NCI-H524 treated with DMSO at 0.1 percent for 48 hours (cell line): ENCODE data around the gene RINL.
A peak's percentile ranks its signal among the peaks of the same experiment; 100 is the strongest.

Experiments
- DNase-seq: peaks from one replicate; lab custom pipeline; 2025; lab: John Stamatoyannopoulos, UW

RINL gene

DNA sequence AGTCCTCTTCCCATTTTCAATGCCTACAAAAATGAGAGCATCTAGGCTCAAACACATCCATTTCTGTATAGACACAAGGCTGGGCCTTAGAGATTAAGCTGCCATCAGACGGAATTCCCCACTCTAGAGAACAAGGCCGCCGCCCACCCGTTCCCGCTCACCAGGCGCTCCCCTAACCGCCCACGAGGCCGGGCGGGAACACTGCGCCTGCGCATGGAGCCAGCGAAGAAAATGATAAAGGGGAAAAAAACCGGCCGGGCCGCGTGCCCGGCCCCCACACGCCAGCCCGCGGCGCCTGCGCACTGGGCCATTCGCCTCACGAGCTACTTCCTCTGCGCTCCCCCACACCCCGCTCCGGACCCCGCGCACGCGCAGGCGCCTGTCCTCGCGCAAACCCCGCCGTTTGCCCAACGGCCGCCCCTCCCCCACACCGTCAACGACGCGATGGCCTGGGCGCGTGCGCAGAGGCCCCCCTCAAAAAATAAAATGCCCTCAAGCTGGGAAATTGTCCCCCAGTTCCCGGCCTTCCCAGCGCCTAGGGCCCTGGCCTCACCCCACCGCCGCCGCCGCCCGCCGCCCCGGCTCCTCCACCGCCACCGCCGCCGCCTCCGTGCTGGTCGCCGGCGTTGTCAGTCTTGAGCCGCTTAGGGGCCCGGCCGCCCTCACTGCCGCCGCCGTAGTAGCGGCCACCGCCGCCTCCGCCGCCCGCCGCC is 28.8 kb downstream of the RINL start:
- peak; percentile 82 for DNase-seq

DNA sequence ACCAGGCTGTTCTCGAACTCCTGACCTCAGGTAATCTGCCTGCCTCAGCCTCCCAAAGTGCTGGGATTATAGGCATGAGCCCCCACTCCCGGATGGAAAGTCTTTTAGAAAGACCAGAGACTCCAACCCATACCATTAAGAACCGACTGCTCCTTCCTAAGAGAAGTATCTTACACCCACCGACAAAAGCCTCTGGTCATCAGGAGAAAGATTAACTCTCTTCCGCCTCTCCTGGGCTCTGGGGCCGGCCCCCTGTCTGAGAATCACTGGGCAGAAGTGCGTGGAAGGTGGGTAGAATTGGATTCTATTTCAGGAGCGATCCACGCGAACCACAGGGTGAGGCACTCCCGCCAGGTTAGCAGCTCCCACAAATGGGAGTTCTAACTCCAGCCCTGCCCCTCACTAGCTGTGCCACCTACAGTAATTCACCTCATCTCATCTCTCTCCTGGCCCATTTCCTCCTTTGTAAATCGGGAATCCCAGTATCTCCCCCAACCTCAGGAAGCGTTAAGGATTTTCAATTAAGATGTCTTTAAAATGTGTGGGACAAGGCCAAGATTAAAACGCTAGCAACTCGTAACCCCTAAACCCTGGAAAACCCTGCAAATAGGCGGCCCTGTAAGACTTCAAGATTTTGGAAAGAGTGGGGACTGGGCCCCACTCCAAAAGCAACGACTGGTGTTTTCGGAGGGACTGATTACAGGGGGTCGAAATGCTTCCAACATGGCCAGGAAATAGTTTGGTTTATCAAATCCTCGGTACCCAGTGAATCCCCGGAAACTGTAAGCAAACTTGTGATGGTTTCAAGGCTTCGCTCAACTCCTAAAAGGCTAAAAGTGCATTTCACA is 29.6 kb downstream of the RINL start:
- DNase-seq, result no peak

DNA sequence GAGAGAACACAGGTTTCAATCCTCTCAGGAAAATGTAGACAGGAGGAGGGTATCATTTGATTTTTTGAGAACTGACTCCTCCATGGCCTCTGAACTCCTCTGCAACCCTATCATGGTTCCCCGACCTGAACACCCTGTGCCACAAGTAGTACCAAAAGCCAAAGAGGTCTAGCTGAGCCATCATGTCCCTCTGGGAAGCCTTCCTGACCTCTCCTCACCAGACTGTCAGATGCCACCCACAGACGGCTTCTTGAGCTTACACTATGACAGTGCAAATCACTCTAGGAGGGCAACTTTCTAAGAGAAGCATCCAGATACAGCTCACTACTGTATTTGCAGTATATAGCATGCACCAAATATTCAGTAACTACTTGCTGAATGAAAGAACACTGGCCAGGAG is 32.0 kb downstream of the RINL start:
- DNase-seq, result no peak

DNA sequence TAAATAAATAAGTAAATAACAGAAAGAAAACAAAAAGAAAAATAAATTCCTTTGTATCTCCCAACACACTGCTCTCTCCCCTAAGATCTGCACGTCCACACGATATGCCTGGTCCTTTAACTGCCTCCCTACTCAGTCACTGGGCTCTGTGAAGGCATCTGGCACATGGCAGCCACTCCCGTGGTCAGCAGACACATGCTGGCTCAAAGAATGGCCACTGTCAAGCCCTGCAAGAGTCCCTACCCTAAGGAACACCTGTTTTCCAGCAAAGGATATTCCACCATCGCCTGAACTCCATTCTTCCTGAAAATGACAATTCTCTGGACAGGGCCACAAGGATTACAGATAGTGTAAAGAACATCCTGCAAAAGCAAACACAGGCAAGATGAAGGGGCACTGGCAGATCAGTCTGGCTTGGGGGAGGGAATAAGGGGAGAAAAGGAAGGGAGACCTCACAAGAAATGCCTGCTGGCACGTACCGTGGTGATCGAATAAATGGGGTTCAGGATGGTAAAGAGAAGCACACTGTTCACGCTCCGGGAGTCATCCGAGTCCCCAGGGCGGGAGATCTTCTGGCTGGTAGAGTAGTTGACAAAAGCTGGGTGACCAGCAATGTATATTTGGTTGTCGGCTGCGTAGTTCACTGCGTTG is 32.6 kb downstream of the RINL start:
- DNase-seq, result no peak

DNA sequence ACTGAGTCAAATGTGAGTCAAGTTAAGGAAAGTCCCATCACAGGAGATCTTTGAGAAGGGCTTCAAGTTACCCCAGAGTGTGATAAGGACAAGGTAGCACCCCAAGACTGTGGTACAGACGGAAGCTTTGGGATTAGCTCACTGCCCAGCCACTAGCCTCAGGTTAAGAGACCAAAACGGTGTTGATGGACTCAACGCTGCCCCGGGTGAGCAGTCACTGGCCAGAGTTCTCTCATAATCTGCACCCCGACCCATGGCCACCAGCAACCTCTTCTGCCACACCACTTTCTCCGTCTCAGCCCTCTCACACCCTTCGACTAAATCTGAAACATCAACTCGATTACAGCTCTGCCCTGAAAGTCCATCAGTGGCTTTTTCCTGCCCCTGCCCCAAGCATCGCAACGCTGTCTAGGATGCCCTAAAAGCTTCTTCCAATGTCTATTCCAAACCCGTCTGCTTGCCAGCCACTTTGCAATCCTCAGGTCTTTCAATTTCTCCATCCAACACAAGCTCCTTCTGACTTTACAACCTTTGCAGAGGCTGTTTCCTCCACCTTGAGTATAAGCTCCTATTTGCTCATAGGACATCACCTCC is 33.9 kb downstream of the RINL start:
- no peak for DNase-seq

DNA sequence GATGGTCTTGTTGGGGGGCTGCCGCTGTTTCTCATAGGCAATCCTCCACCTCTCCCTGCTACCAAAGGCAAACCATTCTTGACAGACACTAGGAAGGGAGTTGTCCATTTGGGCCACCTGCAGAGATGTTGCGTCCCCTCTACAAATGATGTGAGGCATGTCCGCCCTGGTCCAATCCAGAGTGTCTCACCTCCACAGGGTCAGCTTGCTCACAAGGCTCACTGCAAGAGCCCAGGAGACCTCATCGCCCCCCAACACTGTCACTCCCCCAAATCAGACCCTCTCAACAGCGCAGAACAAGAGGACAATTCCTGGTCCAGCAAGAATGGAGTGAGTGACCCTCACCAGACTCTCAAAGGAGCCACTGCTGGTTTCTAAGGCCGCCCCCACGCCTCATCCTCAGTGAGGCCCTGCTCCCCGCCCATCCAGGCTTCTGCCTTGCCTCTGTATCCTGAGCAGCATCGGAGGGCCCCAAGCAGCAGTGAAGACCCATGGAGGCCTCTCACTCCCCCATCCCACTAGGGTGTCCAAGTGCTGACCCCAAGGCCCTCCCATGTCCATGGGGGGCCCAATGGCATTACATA is 34.8 kb downstream of the RINL start:
- no peak for DNase-seq

DNA sequence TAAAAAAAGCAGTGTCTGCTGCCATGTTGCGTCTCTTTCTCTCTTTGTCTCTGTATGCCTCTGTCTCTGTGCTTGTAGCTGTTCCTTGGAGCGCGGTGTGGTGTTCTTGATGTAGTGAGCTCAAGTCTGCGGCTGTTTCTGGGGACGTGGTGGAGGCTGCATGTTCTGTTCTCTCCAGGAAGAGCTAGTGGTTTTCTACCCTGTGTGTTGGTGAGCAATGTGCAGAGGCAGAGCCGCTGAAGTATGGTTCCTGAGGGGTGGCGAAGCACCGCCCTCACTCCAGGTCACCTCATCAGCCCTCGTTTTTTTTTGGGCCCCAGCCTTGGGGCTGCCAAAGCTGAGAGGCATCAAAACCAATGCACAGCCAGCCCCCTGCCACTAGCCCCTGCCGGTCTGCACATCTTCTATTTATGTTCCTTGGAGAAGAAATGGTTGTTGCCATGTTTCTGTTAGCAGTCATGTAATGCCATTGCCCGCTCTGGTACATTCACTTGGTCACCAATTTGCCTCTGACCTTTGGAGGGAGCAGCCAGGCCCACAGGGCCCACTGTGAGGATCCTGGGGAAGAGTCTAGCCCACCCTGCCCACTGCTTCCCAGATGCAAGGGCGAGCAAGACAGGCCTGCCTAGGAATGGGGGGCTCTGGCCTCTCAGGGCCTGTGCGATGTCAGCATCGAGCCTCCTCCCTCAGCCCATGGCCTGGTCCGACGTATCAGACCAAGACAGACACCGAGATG is 35.5 kb downstream of the RINL start:
- no peak for DNase-seq

DNA sequence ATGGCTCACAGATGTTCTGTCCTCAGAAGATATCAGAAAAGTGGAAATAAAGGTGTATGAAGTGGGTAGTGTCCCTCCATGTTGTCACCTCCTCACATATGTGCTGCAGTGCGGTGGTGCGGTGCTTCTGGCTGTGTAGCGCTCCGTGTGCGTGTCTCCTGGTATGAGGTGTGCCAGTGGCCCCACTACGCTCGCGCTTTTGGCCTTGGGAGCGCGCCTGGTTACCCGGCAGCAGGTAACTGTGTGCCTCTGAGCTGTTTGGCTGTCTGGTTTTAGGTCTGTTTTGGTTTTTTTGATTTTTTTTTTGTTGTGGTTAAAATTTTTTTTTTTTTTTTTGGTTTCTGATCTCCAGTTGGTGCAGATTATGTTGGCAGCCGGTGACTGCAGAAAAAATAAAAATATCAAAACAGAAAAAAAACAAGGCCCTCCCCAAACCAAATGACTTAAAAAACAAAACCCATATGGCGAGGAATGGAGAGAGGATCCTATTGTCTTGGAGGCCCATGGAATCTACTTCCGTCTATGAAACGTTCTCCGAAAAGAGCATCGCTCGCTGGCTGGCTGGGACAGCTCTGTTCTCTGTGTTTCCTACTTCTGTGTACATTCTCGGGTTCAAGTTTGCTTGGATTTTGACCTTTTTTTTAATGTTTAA is 36.2 kb downstream of the RINL start:
- no peak for DNase-seq

DNA sequence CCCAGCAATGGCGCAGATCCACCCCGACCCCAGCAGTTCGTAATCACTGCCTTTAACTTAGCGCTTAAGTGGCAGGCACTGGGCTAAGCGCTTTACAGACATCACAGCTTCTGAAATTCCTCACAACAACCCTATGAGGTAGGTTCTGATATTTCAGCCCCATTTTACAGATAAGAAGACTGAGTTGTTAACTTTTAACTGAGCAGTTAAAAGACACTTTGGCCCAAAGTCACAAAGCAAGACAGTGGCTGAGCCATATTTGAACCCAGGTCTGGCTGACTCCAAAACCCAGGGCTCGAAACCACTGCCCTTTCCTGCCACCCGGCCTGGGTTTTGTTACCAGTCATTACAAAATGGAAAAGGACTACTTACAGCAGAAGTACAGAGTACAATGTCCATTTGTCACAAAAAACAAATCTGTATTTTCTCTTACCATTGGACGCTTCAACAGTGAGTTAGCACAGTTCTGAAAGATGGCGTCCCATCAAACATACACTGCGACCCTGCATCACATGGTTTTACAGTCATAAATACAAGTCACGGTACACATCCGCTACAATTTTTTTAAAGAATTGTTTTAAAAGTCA is 36.8 kb downstream of the RINL start:
- DNase-seq, result no peak

DNA sequence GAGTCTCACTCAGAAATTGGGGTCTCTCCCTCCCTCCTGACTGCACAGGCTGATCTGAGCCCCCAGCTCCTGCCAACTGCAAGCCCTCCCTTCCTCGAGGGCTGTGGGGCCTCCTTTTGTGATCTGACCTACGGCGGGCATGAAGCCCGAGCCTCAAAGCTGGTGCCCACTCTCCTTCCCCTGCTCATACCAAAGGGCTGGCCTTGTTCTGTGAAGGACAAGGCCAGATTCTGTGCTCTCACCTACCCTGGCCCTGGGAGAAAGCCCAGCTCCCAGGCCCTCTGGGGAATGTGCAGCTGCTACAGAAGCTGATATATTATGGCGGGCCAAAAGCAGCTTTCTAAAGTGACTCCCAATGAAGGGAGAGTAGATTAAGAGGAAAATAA is 37.5 kb downstream of the RINL start:
- no peak for DNase-seq

DNA sequence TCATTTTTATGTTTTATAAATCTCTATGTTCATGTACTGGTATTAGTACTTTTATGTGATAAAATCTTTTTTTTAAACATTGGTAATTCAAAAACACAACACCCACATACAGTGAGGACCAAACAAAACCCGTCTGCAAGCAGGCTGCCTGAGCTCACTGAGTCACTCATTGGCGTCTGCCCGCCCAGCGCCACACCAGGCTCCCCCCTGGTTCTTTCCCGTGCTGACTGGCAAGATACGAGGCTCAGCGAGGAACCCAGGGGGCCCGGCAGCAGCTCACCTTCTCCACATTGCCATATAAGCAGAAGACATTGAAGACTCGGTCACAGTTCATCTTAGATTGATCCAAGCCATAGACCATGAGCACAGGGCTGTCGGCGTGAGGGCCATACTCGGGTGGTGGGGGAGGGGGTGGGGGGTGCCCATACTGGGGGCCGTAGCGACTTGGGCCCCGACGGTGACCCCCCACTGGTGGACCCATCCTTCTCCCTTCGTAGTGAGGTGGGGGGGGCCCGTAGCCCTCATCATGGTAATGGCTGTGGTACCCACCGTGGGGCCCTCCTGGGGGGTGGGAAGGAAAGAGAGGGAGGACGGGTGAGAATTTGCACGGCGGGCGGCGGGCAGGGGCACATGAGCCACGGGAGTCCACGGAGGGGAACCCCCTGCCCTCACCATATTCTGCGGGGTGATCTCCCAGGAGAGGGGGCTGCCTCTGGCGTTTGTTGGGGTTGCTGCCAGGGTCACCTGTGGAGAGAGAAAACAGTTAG is 38.1 kb downstream of the RINL start:
- no peak for DNase-seq

DNA sequence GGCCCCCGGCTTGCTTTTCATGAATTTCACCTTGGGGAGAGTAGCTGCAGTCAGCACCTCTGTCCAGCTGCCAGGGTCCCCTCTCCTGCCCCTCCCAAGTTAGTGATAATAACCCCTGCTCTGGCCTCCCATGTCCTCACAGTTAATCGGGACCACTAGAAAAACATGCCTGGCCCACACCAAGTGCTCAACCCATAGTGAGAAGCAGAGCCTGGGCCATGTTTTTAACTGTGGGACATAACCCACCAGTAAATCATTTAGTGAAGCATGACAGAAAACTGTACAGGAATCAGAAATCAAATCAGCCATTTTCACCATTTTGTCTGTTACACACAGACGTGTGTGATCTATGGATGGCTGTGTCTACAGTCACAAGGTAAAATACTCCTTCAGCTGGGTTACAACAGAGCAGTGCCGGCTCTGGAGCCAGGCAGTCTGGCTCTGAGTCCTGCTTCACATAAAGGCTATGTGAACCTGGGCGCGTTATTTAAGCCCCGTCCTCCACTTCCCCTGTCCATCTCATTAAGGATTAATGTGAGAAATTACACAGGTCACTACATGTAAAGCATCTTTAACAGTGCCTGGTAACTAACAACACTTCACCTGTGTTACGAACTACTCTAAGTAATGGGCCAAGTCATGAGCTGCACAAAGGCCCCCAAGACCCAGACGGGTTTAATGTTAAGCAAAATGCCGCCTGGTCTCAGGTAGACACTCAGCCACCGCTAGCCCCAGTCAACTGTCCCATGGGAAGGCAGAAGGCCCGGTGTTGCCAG is 38.9 kb downstream of the RINL start:
- DNase-seq, result no peak

DNA sequence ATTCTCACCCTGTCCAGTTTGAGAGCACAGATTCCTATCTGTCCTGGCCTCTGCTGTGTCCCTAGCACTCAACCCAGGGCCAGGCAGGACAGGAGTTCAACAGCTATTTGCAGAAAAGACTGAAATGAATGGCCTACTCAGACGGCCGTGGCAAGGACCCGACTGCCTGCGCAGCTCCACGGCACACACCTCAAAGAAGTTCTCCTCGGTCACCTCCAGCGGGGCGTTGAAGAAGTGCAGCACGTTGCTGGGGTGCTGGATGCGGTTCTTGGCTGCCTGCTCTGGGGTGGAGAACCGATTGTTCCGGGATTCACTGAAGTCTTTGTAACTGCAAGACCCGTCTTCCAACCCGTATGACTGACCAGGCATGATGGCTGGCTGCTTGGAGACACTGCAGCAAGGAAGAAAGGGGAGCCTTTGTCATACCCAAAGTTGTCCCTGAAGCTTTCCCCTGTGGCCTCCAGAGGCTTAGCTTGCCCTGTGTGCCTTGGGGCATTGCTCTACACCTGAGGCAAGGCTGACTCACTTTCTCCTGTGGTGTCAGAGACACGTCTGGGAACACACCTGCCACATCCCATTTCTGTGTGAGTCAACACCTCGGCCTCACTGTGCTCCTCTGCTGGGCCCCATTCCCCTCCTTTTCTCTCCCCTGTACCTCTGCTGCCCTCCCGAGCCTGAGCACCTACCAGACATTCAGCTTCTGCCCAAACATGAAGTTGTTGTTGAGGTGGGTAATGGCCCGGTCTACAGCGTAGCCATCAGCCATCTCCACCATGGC is 39.7 kb downstream of the RINL start:
- no peak for DNase-seq

DNA sequence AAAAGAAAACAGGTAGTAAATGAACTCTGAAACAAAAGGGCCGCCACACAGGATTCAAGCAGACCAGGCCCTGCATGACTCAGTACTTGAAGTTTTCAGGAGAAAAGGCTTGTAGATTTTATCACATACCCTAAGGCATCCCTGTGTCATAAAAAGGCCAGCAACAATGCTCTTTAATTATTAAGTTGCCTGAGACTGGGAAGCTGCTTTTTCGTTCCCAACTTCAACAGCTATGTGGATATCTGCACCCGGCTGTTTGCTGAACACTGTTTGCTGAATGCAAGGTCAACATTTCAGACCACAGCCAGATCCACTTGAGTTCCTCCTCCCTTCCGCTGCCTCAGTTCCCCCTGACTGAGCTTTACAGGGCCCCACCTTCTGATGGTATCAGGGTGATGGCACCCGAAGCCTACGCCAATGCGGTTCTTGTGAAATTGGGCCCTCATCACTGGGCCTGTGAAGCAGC is 40.4 kb downstream of the RINL start:
- no peak for DNase-seq

DNA sequence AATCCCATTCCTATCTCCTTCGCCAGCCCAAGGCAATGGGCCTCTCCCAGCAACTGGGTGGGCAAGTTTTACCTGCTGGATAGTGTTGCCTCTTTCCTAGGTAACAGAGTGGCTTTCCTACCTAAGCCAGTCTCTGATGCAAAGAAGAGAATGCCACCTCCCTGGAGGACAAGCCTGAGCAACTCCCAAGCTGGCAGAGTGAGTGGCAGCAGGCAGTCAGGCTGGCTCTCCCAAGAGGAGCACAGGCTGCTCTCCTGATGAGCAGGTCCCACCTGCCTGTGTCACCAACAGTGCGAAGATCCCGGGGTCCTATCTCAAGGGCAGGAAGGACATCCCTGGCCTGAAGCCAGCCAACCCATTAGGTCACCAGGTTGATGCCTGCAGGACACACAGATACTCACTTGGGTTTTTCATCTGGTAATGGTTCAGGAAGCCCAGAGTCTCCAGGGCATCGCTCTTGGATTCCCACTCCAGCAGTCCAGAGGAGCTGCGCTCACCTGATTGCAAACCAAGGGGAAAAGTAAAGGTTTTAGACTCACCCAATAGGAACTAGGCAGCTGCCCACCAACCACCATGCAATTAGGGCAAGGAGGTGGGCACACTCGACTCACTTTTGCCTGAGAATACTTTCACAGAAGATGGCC is 41.0 kb downstream of the RINL start:
- no peak for DNase-seq

DNA sequence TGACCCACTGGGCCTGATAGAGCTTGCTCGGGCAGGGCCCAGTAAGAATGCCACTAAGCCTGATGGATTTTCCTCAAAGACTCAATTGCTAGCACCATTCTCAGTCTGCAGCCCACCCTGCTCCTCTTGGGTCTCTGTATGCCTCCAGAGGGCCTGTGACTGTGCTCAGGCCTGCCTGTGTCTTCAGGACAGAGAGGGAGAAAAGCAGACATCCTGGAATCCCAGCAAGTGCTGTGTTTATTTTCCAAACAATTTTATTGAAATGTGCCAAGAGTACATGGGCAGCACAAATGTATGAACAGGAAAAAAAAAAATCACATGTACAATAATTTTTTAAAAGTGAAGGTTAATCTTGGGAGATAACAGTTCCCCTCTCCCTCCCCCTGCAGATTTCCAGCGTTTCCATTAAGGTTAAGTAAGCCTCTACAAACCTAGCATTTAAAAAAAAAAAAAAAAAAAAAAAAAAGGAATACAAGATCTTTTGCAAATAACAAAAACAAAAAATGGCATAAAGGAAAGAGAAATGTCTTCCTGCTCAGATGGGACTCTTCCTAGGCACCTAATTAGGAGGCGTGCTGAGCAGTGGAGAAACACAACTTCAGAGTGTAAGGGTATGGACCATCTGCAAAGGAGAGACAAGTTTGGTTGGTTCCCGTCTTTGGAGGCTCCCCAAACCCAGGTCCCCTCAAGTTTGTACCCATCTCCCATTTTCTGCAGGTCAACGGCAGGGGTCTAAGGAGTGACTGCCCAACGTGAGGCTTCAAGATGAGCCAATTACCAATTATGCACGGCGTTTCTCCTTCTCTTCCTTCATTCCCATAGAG is 41.7 kb downstream of the RINL start:
- DNase-seq, result no peak

DNA sequence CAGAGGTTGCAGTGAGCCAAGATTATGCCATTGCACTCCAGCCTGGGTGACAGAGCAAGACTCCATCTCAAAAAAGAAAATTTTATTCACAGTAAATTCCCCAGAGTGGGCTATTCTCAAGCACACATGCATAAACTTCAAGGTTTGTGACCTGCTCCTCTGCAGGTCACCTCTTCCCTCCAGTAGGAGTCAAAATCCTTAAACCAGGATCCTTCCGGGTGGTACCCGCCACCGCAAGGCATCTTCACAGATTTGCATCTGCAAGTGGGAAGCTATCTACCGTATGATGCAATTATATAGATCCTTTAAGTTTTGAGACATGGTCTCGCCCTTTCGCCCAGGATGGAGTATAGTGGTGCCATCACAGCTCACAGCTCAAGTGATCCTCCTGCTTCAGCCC is 43.5 kb downstream of the RINL start:
- no peak for DNase-seq
